Osteoblast (primary cell): ENCODE results near the gene SYT4. TPM values are rescaled to one million over a fixed set of nuclear protein-coding genes. Genes with fewer than 3 reads are reported as not detected.

Source experiments
- DNase-seq: peaks from one replicate; pipeline ENCODE4 v3.0.0; 2011; ENCODE audit warnings: low spot score, mixed read lengths; ENCODE audit not compliant: insufficient read length; ENCODE audit errors: missing footprints
- H2AFZ ChIP-seq: 2 replicates; pipeline ENCODE4 v1.6.0; 2011; ENCODE audit warnings: mild to moderate bottlenecking, low read length
- H3K27ac ChIP-seq: 2 replicates; pipeline ENCODE4 v1.5.1; 2011; ENCODE audit warnings: mild to moderate bottlenecking, low read depth, low read length, moderate library complexity
- H3K27me3 ChIP-seq: 2 replicates; pipeline ENCODE4 v1.6.0; 2012; ENCODE audit warnings: mild to moderate bottlenecking, control low read depth, inconsistent platforms, low read length, moderate library complexity; ENCODE audit not compliant: insufficient read depth
- H3K36me3 ChIP-seq: 2 replicates; pipeline ENCODE4 v1.5.1; 2011; ENCODE audit warnings: mild to moderate bottlenecking, low read length, control low read depth, moderate library complexity; ENCODE audit not compliant: insufficient read depth
- H3K4me1 ChIP-seq: 2 replicates; pipeline ENCODE4 v1.5.1; 2011; ENCODE audit warnings: mild to moderate bottlenecking, low read length, control low read depth, moderate library complexity; ENCODE audit not compliant: insufficient read depth
- H3K4me2 ChIP-seq: 2 replicates; pipeline ENCODE4 v1.6.0; 2011; ENCODE audit warnings: mild to moderate bottlenecking, low read length; ENCODE audit not compliant: insufficient read depth
- H3K4me3 ChIP-seq: fragments of 200-600 bp; sonication (generic); 3 replicates; pipeline ENCODE4 v1.5.1; 2012; ENCODE audit warnings: mild to moderate bottlenecking, low read length, inconsistent platforms; ENCODE audit not compliant: insufficient read depth
- H3K79me2 ChIP-seq: 2 replicates; pipeline ENCODE4 v1.6.0; 2012; ENCODE audit warnings: mild to moderate bottlenecking, low read length, control low read depth, inconsistent platforms; ENCODE audit not compliant: insufficient read depth
- H3K9me3 ChIP-seq: 2 replicates; pipeline ENCODE4 v1.5.1; 2011; ENCODE audit warnings: low read depth, low read length, control low read depth
- H4K20me1 ChIP-seq: 2 replicates; pipeline ENCODE4 v1.6.0; 2012; ENCODE audit warnings: mild to moderate bottlenecking, low read length, control low read depth; ENCODE audit not compliant: insufficient read depth
- CTCF ChIP-seq: IDR thresholded peaks from 2 replicates; pipeline ENCODE4 v1.5.1; 2011; ENCODE audit warnings: mild to moderate bottlenecking, low read depth, low read length, moderate library complexity; ENCODE audit errors: extremely low read depth
- total RNA-seq: library from RNA; depleted of rRNA; stranded (reverse); fragments of >200 nt; gene quantifications from 2 replicates; pipeline ENCODE4 v1.2.3, GENCODE V29; 2012

Gene SYT4
- total RNA-seq, 1 donor, result not detected

GRCh38 chr18:43274526-43274925, 2.8 kb downstream of the SYT4 start:
- Histone ChIP-seq H3K36me3 (no peaks in the 10 kb centered on the region), H3K4me1 (no peaks in the 10 kb centered on the region), H3K79me2 (no peaks in the 10 kb centered on the region), H2AFZ (no peak overlapping the region), H3K9me3 (no peaks in the 10 kb centered on the region), H3K4me3 (no peak overlapping the region), H3K4me2 (no peak overlapping the region), H3K27me3 (peaks cover 3% of the 10 kb centered on the region), H4K20me1 (no peaks in the 10 kb centered on the region), H3K27ac (no peak overlapping the region)
- DNase-seq, result no peak
- TF ChIP-seq CTCF, result no peak

GRCh38 chr18:43271593-43272432, 5.5 kb downstream of the SYT4 start:
- Histone ChIP-seq H3K27ac (no peak overlapping the region), H3K27me3 (no peaks in the 10 kb centered on the region), H3K4me3 (no peak overlapping the region), H3K36me3 (no peaks in the 10 kb centered on the region), H3K9me3 (no peaks in the 10 kb centered on the region), H2AFZ (peak overlapping the region; percentile 12), H4K20me1 (no peaks in the 10 kb centered on the region), H3K4me2 (no peak overlapping the region), H3K4me1 (no peaks in the 10 kb centered on the region), H3K79me2 (no peaks in the 10 kb centered on the region)
- TF ChIP-seq CTCF, result peak; percentile 70
- DNase-seq, result no peak

- H2AFZ ChIP-seq, result no peak overlapping the region
- TF ChIP-seq CTCF, result no peak
- no peaks in the 10 kb centered on the region for H3K4me1 ChIP-seq
- no peaks in the 10 kb centered on the region for H3K9me3 ChIP-seq
- no peak overlapping the region for H3K4me3 ChIP-seq
- H4K20me1 ChIP-seq, result no peaks in the 10 kb centered on the region
- no peaks in the 10 kb centered on the region for H3K36me3 ChIP-seq
- no peak overlapping the region for H3K27ac ChIP-seq
- H3K4me2 ChIP-seq, result no peak overlapping the region
- no peak for DNase-seq
- no peaks in the 10 kb centered on the region for H3K27me3 ChIP-seq
- H3K79me2 ChIP-seq, result no peaks in the 10 kb centered on the region
Observed at GRCh38 chr18:43267818-43268217, 9.5 kb downstream of the SYT4 start.

- TF ChIP-seq CTCF, result no peak
- no peak for DNase-seq
- Histone ChIP-seq H3K4me1 (no peaks in the 10 kb centered on the region), H3K79me2 (no peaks in the 10 kb centered on the region), H3K27ac (no peak overlapping the region), H3K4me2 (no peak overlapping the region), H3K27me3 (no peaks in the 10 kb centered on the region), H2AFZ (no peak overlapping the region), H3K9me3 (no peaks in the 10 kb centered on the region), H3K36me3 (no peaks in the 10 kb centered on the region), H4K20me1 (no peaks in the 10 kb centered on the region), H3K4me3 (no peak overlapping the region)
Observed at GRCh38 chr18:43265465-43265864, 11.8 kb downstream of the SYT4 start.
